GM23338 (cell line): ENCODE results near the gene RAB31. TPM values are rescaled to one million over a fixed set of nuclear protein-coding genes. Genes with fewer than 3 reads are reported as not detected.

Source experiments
- ATAC-seq: fragments of 200-7000 bp; cut with Tn5 transposase; 3 replicates; pipeline ENCODE4 v1.9.1; 2020
- DNase-seq: peaks from one replicate; pipeline ENCODE4 v3.0.0-alpha.2; 2015; ENCODE audit warnings: low spot score
- H2AFZ ChIP-seq: fragments of 200-600 bp; sonication (generic); 2 replicates; pipeline ENCODE4 v1.8.0; 2016; ENCODE audit warnings: antibody characterized with exemption, mild to moderate bottlenecking, moderate library complexity
- H3F3A ChIP-seq: fragments of 200-600 bp; sonication (generic); replicated peaks from 2 replicates; pipeline ENCODE4 v1.8.0; 2017; ENCODE audit warnings: antibody characterized with exemption, mixed run types, low read depth
- H3K27ac ChIP-seq: fragments of 200-600 bp; sonication (generic); 2 replicates; pipeline ENCODE4 v1.6.1; 2016; ENCODE audit warnings: low read depth
- H3K27me3 ChIP-seq: fragments of 200-600 bp; sonication (generic); 2 replicates; pipeline ENCODE4 v1.8.0; 2016; ENCODE audit warnings: mild to moderate bottlenecking, mixed run types, moderate library complexity; ENCODE audit not compliant: insufficient read depth
- H3K36me3 ChIP-seq: fragments of 200-600 bp; sonication (generic); 2 replicates; pipeline ENCODE4 v1.8.0; 2016; ENCODE audit warnings: mild to moderate bottlenecking; ENCODE audit not compliant: insufficient read depth
- H3K4me1 ChIP-seq: fragments of 200-600 bp; sonication (generic); 2 replicates; pipeline ENCODE4 v1.8.0; 2016; ENCODE audit warnings: mild to moderate bottlenecking, moderate library complexity; ENCODE audit not compliant: insufficient read depth
- H3K4me2 ChIP-seq: fragments of 200-600 bp; sonication (generic); 2 replicates; pipeline ENCODE4 v1.7.1; 2017; ENCODE audit warnings: mixed run types
- H3K4me3 ChIP-seq: fragments of 200-600 bp; sonication (generic); 2 replicates; pipeline ENCODE4 v1.6.1; 2016; ENCODE audit warnings: mixed run types
- H3K79me2 ChIP-seq: fragments of 200-600 bp; sonication (generic); replicated peaks from 2 replicates; pipeline ENCODE4 v1.8.0; 2017; ENCODE audit warnings: mild to moderate bottlenecking; ENCODE audit not compliant: insufficient read depth
- H3K9me2 ChIP-seq: fragments of 200-600 bp; sonication (generic); 2 replicates; pipeline ENCODE4 v1.8.0; 2017; ENCODE audit not compliant: insufficient read depth
- H4K20me1 ChIP-seq: fragments of 200-600 bp; sonication (generic); replicated peaks from 2 replicates; pipeline ENCODE4 v1.8.0; 2017; ENCODE audit warnings: mild to moderate bottlenecking; ENCODE audit not compliant: insufficient read depth
- H3K27ac Mint-ChIP-seq: 2 replicates; pipeline ENCODE4 v1.8.0; 2020; ENCODE audit warnings: inconsistent platforms, mild to moderate bottlenecking, moderate library complexity, mixed read lengths
- H3K27me3 Mint-ChIP-seq: 3 replicates; pipeline ENCODE4 v1.8.0; 2022; ENCODE audit warnings: low read depth, mild to moderate bottlenecking, moderate library complexity, mixed read lengths, inconsistent platforms; ENCODE audit not compliant: insufficient read depth, poor library complexity
- H3K36me3 Mint-ChIP-seq: 3 replicates; pipeline ENCODE4 v1.8.0; 2021; ENCODE audit warnings: low read depth, mild to moderate bottlenecking, inconsistent platforms, moderate library complexity, mixed read lengths
- H3K4me1 Mint-ChIP-seq: 3 replicates; pipeline ENCODE4 v1.8.0; 2020; ENCODE audit warnings: mild to moderate bottlenecking, inconsistent platforms, mixed read lengths
- H3K4me3 Mint-ChIP-seq: 3 replicates; pipeline ENCODE4 v1.8.0; 2021; ENCODE audit warnings: moderate library complexity, mild to moderate bottlenecking, inconsistent platforms, mixed read lengths
- H3K9me3 Mint-ChIP-seq: 3 replicates; pipeline ENCODE4 v1.8.0; 2020; ENCODE audit warnings: moderate library complexity, mild to moderate bottlenecking, inconsistent platforms, mixed read lengths
- CREB1 ChIP-seq: fragments of 250-450 bp; sonication (Bioruptor Pico); IDR thresholded peaks from 2 replicates; pipeline ENCODE4 v1.5.0; 2020; ENCODE audit warnings: low read depth, mild to moderate bottlenecking, moderate library complexity
- ETS1 ChIP-seq: IDR thresholded peaks from 2 replicates; pipeline ENCODE4 v1.6.1; 2016; ENCODE audit warnings: antibody characterized with exemption
- EZH2 ChIP-seq: fragments of 200-600 bp; sonication (generic); IDR thresholded peaks from one replicate; pipeline ENCODE4 v1.8.0; 2017; ENCODE audit warnings: antibody characterized with exemption, mild to moderate bottlenecking, low read depth; ENCODE audit not compliant: unreplicated experiment
- EZH2phosphoT487 ChIP-seq: fragments of 200-600 bp; sonication (generic); IDR thresholded peaks from one replicate; pipeline ENCODE4 v1.8.1; 2018; ENCODE audit warnings: antibody characterized with exemption; ENCODE audit not compliant: unreplicated experiment
- JUNB ChIP-seq: IDR thresholded peaks from one replicate; pipeline ENCODE4 v1.6.1; 2016; ENCODE audit warnings: antibody characterized with exemption; ENCODE audit not compliant: unreplicated experiment
- POLR2AphosphoS5 ChIP-seq: IDR thresholded peaks from 2 replicates; pipeline ENCODE4 v1.6.1; 2016; ENCODE audit warnings: antibody characterized with exemption, low read depth
- REST ChIP-seq: IDR thresholded peaks from one replicate; pipeline ENCODE4 v1.6.1; 2018; ENCODE audit warnings: antibody characterized with exemption; ENCODE audit not compliant: unreplicated experiment
- STAT1 ChIP-seq: IDR thresholded peaks from one replicate; pipeline ENCODE4 v1.6.1; 2016; ENCODE audit warnings: antibody characterized with exemption; ENCODE audit not compliant: unreplicated experiment
- ZNF114 ChIP-seq: fragments of 250-450 bp; sonication (Bioruptor Pico); IDR thresholded peaks from 2 replicates; pipeline ENCODE4 v1.5.0; 2020; ENCODE audit warnings: mild to moderate bottlenecking, moderate library complexity
- ZNF331 ChIP-seq: fragments of 250-450 bp; sonication (Bioruptor Pico); IDR thresholded peaks from 2 replicates; pipeline ENCODE4 v1.5.0; 2020; ENCODE audit warnings: low read depth, mild to moderate bottlenecking, moderate library complexity
- polyA plus RNA-seq: library from polyadenylated mRNA; unstranded; fragments of >200 nt; fragmentation: Nextera tagmentation; extraction: Ambion mirVana; gene quantifications from 2 replicates; pipeline ENCODE4 v1.2.1, GENCODE V29; 2016
- total RNA-seq: library from RNA; depleted of rRNA; stranded (reverse); fragments of >200 nt; shearing (Covaris generic); gene quantifications from 2 replicates; pipeline ENCODE4 v1.2.3, GENCODE V29; 2014
- TF ChIP-seq, protein P1 (sequence below): fragments of 250-450 bp; sonication (Bioruptor Pico); IDR thresholded peaks from 2 replicates; pipeline ENCODE4 v1.5.0; 2020; ENCODE audit warnings: mild to moderate bottlenecking, moderate library complexity

RAB31 gene
- total and polyA plus RNA-seq, 2 experiments from 2014 or later, result 33.8 to 46.1 TPM

DNA sequence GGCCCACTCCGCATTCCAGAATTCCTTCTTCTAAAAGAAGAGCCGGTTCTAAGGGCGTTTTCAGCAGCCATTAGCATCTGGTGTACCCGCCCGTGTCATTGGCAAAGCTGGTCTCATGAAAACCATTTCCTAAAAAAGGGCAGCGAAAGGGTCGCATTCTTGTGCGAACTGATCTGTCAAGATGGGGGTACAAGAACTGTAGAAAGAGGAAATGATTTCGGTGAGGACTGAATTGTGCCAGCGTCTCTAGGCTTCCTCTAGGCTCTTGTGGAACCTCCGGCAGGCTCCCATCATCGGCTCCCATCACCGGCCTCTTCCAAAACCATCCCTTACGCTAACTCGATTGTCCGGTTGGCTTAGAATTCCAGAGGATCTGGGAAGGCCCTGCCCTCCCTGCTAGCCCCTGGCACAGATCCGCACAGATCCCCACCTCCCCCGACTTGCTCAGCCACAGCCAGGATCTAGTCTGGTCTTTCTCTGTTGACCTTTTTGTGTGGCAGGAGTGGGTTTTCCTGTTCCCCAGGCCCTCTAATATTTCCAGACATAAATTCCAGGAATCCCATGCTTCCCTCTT lies 1.3 kb downstream of the RAB31 start:
- H3K36me3 Mint-ChIP-seq, result no peaks in the 10 kb centered on the region
- peak; percentile 78 for DNase-seq
- Histone ChIP-seq H3K27me3 (peaks cover 49% of the 10 kb centered on the region), H3K4me3 (peak overlapping the region; percentile 93), H3K4me2 (peak overlapping the region; percentile 100), H3K79me2 (peaks cover 17% of the 10 kb centered on the region; the same call in 1 of the 2 replicates), H3K36me3 (no peaks in the 10 kb centered on the region), H3K27ac (no peak overlapping the region), H4K20me1 (peaks cover 17% of the 10 kb centered on the region), H3K4me1 (peaks cover 21% of the 10 kb centered on the region), H3K9me2 (no peaks in the 10 kb centered on the region), H3F3A (no peaks in the 10 kb centered on the region), H2AFZ (peak overlapping the region; percentile 96)
- no peak overlapping the region for H3K27ac Mint-ChIP-seq
- H3K27me3 Mint-ChIP-seq, result peaks cover 38% of the 10 kb centered on the region
- H3K9me3 Mint-ChIP-seq, result no peaks in the 10 kb centered on the region; the same call in 2 of the 3 replicates
- no peak for TF ChIP-seq ZNF331 (CRISPR knock-in tag)
- no peak for TF ChIP-seq EZH2phosphoT487
- peaks cover 44% of the 10 kb centered on the region for H3K4me1 Mint-ChIP-seq
- H3K4me3 Mint-ChIP-seq, result peak overlapping the region; percentile 85
- peak; percentile 53 for ATAC-seq

- Mint-ChIP-seq H3K36me3 (no peaks in the 10 kb centered on the region), H3K27me3 (peaks cover 40% of the 10 kb centered on the region), H3K4me3 (peak overlapping the region; percentile 85), H3K9me3 (no peaks in the 10 kb centered on the region; the same call in 2 of the 3 replicates), H3K27ac (no peak overlapping the region), H3K4me1 (peaks cover 42% of the 10 kb centered on the region)
- peaks cover 21% of the 10 kb centered on the region for H3K4me1 ChIP-seq
- H3K9me2 ChIP-seq, result no peaks in the 10 kb centered on the region
- H3K4me2 ChIP-seq, result peak overlapping the region; percentile 100; the same call in 1 of the 2 replicates
- no peaks in the 10 kb centered on the region for H3K36me3 ChIP-seq
- no peak for DNase-seq
- no peak overlapping the region for H3K27ac ChIP-seq
- H3F3A ChIP-seq, result no peaks in the 10 kb centered on the region
- no peak for ATAC-seq
- H3K79me2 ChIP-seq, result peaks cover 21% of the 10 kb centered on the region; the same call in 1 of the 2 replicates
- H2AFZ ChIP-seq, result no peak overlapping the region
- peak overlapping the region; percentile 93; the same call in 1 of the 2 replicates for H3K4me3 ChIP-seq
- H3K27me3 ChIP-seq, result peaks cover 49% of the 10 kb centered on the region
- peaks cover 17% of the 10 kb centered on the region for H4K20me1 ChIP-seq
- TF ChIP-seq, protein P1, sequence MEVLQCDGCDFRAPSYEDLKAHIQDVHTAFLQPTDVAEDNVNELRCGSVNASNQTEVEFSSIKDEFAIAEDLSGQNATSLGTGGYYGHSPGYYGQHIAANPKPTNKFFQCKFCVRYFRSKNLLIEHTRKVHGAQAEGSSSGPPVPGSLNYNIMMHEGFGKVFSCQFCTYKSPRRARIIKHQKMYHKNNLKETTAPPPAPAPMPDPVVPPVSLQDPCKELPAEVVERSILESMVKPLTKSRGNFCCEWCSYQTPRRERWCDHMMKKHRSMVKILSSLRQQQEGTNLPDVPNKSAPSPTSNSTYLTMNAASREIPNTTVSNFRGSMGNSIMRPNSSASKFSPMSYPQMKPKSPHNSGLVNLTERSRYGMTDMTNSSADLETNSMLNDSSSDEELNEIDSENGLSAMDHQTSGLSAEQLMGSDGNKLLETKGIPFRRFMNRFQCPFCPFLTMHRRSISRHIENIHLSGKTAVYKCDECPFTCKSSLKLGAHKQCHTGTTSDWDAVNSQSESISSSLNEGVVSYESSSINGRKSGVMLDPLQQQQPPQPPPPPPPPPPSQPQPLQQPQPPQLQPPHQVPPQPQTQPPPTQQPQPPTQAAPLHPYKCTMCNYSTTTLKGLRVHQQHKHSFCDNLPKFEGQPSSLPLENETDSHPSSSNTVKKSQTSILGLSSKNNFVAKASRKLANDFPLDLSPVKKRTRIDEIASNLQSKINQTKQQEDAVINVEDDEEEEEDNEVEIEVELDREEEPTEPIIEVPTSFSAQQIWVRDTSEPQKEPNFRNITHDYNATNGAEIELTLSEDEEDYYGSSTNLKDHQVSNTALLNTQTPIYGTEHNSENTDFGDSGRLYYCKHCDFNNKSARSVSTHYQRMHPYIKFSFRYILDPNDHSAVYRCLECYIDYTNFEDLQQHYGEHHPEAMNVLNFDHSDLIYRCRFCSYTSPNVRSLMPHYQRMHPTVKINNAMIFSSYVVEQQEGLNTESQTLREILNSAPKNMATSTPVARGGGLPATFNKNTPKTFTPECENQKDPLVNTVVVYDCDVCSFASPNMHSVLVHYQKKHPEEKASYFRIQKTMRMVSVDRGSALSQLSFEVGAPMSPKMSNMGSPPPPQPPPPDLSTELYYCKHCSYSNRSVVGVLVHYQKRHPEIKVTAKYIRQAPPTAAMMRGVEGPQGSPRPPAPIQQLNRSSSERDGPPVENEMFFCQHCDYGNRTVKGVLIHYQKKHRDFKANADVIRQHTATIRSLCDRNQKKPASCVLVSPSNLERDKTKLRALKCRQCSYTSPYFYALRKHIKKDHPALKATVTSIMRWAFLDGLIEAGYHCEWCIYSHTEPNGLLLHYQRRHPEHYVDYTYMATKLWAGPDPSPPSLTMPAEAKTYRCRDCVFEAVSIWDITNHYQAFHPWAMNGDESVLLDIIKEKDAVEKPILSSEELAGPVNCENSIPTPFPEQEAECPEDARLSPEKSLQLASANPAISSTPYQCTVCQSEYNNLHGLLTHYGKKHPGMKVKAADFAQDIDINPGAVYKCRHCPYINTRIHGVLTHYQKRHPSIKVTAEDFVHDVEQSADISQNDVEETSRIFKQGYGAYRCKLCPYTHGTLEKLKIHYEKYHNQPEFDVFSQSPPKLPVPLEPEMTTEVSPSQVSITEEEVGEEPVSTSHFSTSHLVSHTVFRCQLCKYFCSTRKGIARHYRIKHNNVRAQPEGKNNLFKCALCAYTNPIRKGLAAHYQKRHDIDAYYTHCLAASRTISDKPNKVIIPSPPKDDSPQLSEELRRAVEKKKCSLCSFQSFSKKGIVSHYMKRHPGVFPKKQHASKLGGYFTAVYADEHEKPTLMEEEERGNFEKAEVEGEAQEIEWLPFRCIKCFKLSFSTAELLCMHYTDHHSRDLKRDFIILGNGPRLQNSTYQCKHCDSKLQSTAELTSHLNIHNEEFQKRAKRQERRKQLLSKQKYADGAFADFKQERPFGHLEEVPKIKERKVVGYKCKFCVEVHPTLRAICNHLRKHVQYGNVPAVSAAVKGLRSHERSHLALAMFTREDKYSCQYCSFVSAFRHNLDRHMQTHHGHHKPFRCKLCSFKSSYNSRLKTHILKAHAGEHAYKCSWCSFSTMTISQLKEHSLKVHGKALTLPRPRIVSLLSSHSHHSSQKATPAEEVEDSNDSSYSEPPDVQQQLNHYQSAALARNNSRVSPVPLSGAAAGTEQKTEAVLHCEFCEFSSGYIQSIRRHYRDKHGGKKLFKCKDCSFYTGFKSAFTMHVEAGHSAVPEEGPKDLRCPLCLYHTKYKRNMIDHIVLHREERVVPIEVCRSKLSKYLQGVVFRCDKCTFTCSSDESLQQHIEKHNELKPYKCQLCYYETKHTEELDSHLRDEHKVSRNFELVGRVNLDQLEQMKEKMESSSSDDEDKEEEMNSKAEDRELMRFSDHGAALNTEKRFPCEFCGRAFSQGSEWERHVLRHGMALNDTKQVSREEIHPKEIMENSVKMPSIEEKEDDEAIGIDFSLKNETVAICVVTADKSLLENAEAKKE (CRISPR knock-in tag), result no peak
- no peak for TF ChIP-seq CREB1 (CRISPR knock-in tag)
- no peak for TF ChIP-seq POLR2AphosphoS5
- no peak for TF ChIP-seq ZNF331 (CRISPR knock-in tag)
- no peak for TF ChIP-seq STAT1
- no peak for TF ChIP-seq ZNF114
- no peak for TF ChIP-seq EZH2
- no peak for TF ChIP-seq REST
- no peak for TF ChIP-seq ETS1
- TF ChIP-seq JUNB, result no peak
These were observed 1.9 kb downstream of the RAB31 start for GRCh38 chr18:9710037-9710436.
